ENCODE results near the gene L1CAM.

The L1CAM gene

DNA sequence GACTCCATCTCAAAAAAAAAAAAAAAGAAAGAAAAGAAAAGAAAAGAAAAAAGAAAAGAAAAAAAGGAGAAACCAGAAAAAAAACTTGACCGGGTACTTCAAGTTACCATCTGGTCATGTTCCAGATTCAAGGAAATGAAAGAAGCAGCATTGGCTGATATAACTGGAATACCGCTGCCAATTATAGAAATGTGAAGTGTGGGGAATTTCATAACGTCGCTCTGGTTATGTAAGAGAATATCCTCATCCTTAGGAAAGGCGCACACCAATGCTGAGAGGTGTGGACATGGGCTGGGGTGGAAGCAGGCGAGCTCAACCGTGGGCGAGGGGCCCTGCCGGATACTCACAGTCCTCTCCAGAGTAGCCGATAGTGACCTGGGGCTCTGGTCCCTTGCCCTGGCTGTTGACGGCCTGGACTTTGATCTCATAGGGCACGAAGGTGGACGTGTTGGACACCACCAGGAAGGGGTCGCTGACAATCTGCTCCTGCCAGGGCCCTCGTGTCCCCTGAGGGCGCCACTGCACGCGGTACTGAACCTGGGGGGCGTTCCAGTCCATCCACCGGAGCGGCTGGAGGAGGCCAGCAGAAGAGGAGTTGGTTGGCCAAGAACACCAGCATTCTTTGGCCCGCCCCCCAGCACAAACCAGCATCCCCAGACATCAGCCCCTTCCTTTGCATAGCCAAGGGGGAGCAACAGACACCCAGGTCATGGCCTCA, 19.5 kb downstream of the L1CAM start:
- no peak overlapping the region for H3K27ac ChIP-seq
- H3K9ac ChIP-seq: no peak overlapping the region
- H3K27me3 ChIP-seq (ENCODE audit: control insufficient read depth, insufficient read depth, low read length): no peaks in the 10 kb centered on the region
- no peak overlapping the region for H2AFZ ChIP-seq
- H3K79me2 ChIP-seq: no peaks in the 10 kb centered on the region
- TF ChIP-seq, protein P1, sequence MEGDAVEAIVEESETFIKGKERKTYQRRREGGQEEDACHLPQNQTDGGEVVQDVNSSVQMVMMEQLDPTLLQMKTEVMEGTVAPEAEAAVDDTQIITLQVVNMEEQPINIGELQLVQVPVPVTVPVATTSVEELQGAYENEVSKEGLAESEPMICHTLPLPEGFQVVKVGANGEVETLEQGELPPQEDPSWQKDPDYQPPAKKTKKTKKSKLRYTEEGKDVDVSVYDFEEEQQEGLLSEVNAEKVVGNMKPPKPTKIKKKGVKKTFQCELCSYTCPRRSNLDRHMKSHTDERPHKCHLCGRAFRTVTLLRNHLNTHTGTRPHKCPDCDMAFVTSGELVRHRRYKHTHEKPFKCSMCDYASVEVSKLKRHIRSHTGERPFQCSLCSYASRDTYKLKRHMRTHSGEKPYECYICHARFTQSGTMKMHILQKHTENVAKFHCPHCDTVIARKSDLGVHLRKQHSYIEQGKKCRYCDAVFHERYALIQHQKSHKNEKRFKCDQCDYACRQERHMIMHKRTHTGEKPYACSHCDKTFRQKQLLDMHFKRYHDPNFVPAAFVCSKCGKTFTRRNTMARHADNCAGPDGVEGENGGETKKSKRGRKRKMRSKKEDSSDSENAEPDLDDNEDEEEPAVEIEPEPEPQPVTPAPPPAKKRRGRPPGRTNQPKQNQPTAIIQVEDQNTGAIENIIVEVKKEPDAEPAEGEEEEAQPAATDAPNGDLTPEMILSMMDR (IDR thresholded peaks at IDR 0.05): no peak
- no peaks in the 10 kb centered on the region for H3K4me1 ChIP-seq
- no peaks in the 10 kb centered on the region for H3K9me3 ChIP-seq (ENCODE audit: control insufficient read depth, low read length)
- H3K4me3 ChIP-seq (ENCODE audit: low read depth, low read length): no peak overlapping the region
- no peaks in the 10 kb centered on the region for H3K36me3 ChIP-seq (ENCODE audit: control insufficient read depth, insufficient read depth, low read length)
- no peak overlapping the region for H3K4me2 ChIP-seq (ENCODE audit: low read length)

DNA sequence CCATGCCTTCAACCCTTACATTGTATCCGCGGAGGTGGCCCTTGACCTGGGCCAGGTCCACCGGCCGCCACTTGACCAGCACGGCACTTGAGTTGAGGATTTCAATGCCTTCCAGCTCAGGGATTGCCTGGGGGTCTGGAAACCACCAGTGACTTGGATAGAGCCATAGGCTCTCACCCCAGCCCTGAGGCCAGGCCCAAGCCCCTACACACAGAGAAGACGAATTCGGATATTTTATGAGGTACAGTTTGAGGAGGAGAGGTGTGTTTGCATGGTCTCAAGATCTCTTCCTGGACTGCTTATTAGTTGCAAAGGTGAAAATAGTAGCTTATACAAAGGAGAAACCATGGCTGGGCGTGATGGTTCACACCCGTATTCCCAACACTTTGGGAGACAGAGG, 20.3 kb downstream of the L1CAM start:
- Histone ChIP-seq H3K27ac (no peak overlapping the region), H2AFZ (no peak overlapping the region), H3K4me3 (ENCODE audit: low read depth, low read length) (no peak overlapping the region), H3K9ac (no peak overlapping the region), H3K4me1 (no peaks in the 10 kb centered on the region), H3K27me3 (ENCODE audit: control insufficient read depth, insufficient read depth, low read length) (no peaks in the 10 kb centered on the region), H3K79me2 (no peaks in the 10 kb centered on the region), H3K36me3 (ENCODE audit: control insufficient read depth, insufficient read depth, low read length) (no peaks in the 10 kb centered on the region), H3K9me3 (ENCODE audit: control insufficient read depth, low read length) (no peaks in the 10 kb centered on the region), H3K4me2 (ENCODE audit: low read length) (no peak overlapping the region)
- TF ChIP-seq, protein P1 (IDR thresholded peaks at IDR 0.05): no peak

DNA sequence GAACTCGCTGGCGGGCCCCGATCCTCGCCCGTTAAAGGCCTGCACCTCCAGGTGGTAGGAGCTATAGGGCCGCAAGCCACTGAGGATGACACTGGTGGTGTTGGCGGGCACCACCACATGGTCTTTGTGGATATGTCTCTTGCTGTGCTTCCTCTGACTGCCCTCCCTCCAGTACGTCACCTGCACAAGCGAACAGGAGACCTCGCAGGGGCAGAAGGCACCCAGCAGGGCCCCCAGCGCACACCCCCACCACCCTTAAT, 20.7 kb downstream of the L1CAM start:
- Histone ChIP-seq H3K36me3 (ENCODE audit: control insufficient read depth, insufficient read depth, low read length) (no peaks in the 10 kb centered on the region), H3K27ac (no peak overlapping the region), H3K4me2 (ENCODE audit: low read length) (no peak overlapping the region), H2AFZ (no peak overlapping the region), H3K9ac (no peak overlapping the region), H3K4me1 (no peaks in the 10 kb centered on the region), H3K79me2 (no peaks in the 10 kb centered on the region), H3K4me3 (ENCODE audit: low read depth, low read length) (no peak overlapping the region), H3K27me3 (ENCODE audit: control insufficient read depth, insufficient read depth, low read length) (no peaks in the 10 kb centered on the region), H3K9me3 (ENCODE audit: control insufficient read depth, low read length) (no peaks in the 10 kb centered on the region)
- TF ChIP-seq, protein P1 (IDR thresholded peaks at IDR 0.05): no peak

DNA sequence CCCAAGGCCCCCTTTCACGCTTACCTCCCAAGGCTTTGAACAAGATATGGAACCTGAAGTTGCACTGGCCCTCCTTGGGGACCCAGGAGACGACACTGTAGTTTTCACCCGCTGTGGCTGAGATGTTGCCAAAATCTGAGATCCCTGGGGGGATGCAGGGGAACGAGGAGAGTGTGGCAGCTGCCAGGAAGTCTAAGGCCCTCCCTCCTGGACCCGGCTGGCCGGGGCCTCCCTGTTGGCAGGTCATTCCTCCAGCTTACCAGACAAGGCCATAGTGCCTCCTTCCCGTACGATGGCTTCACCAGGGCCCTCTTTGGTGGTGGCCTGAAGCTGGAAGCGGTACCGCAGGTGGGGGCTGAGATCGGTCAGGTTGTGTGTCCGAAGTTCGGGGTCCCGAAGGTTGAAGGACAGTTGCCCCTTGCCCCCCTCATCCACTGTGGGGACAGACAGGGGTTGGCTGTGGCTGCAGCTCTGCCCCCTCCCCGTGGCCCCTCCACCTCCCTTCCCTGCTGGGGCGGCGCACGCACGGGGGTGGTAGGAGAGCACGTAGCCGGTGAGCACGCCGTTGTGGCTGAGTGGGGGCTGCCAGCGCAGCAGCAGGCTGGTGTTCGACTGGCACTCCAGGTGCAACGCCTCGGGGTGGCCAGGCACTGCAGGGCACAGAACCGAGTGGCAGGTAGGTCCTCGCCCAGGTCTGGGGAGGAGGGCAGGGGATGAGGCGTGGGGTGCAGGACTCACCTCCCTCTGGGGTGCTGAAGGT, 21.2 kb downstream of the L1CAM start:
- no peaks in the 10 kb centered on the region for H3K4me1 ChIP-seq
- H3K4me2 ChIP-seq (ENCODE audit: low read length): no peak overlapping the region
- H3K9ac ChIP-seq: no peak overlapping the region
- H3K36me3 ChIP-seq (ENCODE audit: control insufficient read depth, insufficient read depth, low read length): no peaks in the 10 kb centered on the region
- no peak overlapping the region for H2AFZ ChIP-seq
- no peak overlapping the region for H3K4me3 ChIP-seq (ENCODE audit: low read depth, low read length)
- TF ChIP-seq, protein P1 (IDR thresholded peaks at IDR 0.05): no peak
- no peaks in the 10 kb centered on the region for H3K27me3 ChIP-seq (ENCODE audit: control insufficient read depth, insufficient read depth, low read length)
- no peaks in the 10 kb centered on the region for H3K9me3 ChIP-seq (ENCODE audit: control insufficient read depth, low read length)
- H3K79me2 ChIP-seq: no peaks in the 10 kb centered on the region
- H3K27ac ChIP-seq: no peak overlapping the region

DNA sequence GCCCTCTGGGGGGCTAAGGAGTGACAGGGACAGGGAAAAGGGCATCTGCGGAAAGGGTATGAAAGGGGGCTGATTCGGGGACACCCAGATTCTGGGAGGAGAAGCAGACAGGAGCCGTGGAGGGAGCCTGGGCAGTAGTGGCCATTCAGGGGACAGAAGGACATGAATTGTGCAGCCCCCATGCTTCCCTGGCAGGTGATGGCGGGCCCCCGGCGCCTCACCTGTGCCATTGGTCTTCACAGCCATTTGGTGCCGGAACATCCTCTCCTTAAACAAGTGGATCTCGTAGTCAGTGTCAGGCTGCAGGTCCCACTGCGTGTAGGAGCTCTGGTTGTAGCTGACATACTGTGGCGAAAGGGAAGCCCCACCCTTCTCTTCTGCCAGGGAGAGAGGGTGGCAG, 21.9 kb downstream of the L1CAM start:
- H3K27ac ChIP-seq: no peak overlapping the region
- no peak overlapping the region for H3K9ac ChIP-seq
- no peaks in the 10 kb centered on the region for H3K27me3 ChIP-seq (ENCODE audit: control insufficient read depth, insufficient read depth, low read length)
- TF ChIP-seq, protein P1 (IDR thresholded peaks at IDR 0.05): no peak
- no peak overlapping the region for H2AFZ ChIP-seq
- H3K36me3 ChIP-seq (ENCODE audit: control insufficient read depth, insufficient read depth, low read length): no peaks in the 10 kb centered on the region
- no peaks in the 10 kb centered on the region for H3K4me1 ChIP-seq
- no peaks in the 10 kb centered on the region for H3K9me3 ChIP-seq (ENCODE audit: control insufficient read depth, low read length)
- H3K4me3 ChIP-seq (ENCODE audit: low read depth, low read length): no peak overlapping the region
- H3K79me2 ChIP-seq: no peaks in the 10 kb centered on the region
- H3K4me2 ChIP-seq (ENCODE audit: low read length): no peak overlapping the region

All from parathyroid adenoma (tissue), 2 donors.